Measurements from ENCODE around the gene SEMA4F.
"Not testable (repeated sequence)": the region's sequence is repeated elsewhere in the genome, so short reads cannot be mapped to it uniquely, and the experiment has no call there.

Gene SEMA4F

DNA sequence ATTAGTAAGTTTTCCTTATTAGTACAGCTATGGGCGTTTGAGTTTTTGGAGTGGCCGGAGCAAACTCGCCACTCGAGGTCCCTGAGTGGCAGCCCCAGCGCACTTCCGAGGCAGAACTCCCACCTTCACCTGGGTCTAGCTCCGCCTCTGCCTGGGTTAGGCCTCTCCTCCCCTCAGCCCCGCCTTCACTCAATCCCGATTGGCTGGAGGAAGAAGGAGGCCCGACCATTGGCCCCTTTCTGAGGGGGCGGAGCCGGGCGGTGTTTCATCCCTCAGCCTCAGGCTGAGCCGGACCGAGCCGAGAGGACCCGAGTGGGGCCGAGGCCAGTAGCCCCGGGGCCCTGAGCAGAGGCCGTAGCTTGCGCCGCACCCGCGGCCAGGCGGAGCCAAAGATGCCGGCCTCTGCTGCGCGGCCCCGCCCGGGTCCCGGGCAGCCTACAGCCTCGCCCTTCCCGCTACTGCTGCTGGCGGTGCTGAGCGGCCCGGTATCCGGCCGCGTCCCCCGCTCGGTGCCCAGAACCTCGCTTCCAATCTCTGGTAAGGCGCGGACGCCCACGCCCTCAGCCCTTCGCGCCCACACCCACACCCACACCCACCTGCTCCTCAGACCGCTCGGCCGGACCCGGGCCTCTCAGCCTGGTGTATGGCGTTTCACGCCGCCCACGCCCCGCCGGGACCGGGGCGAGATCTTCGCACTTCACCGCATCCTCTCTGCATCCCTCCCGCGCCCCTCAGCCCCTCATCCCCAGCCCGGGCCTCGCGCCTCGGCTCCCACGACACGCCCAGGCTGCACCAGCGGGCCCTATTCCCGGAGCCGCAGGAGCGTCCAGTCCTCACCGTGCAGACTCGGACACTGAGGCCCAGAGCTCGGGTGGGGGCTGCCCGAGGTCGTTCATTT lies at the start of gene SEMA4F:
SEMA4F (plus strand) TSS at position 263 of the 898 bp plus-strand sequence; CDS start at position 393, 130 bp downstream.
- TF ChIP-seq POLR2A (IDR thresholded peaks at IDR 0.05; ENCODE audit: low read length): no peak
- TF ChIP-seq GATA1 (IDR thresholded peaks at IDR 0.05; ENCODE audit: low read depth, low read length): no peak
- DNase-seq: peak; percentile 83 to 85

GRCh38 chr2:74606927-74607326 lies 47.1 kb upstream of the SEMA4F start:
- DNase-seq: no peak
- no peak for TF ChIP-seq GATA1 (IDR thresholded peaks at IDR 0.05; ENCODE audit: low read depth, low read length)
- no peak for TF ChIP-seq POLR2A (IDR thresholded peaks at IDR 0.05; ENCODE audit: low read length)

DNA sequence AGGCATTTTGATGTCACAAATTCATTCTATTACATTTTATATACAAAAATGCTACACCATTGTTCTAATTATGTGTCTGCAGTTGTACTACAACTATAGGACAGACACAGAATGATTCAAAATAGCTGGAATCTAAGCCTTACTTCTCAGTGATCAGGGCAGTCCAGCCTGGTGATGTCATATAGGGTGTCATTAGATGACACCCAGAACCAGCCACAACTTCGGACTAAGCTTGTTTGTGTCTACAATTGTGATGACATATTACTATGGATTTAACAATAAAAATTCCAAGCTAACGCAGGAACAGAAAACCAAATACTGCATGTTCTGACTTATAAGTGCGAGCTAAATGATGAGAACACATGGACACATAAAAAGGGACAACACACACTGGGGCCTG lies 36.9 kb upstream of the SEMA4F start:
- TF ChIP-seq POLR2A (IDR thresholded peaks at IDR 0.05; ENCODE audit: low read length) (no peak), GATA1 (IDR thresholded peaks at IDR 0.05; ENCODE audit: low read depth, low read length) (no peak)
- DNase-seq: no peak

DNA sequence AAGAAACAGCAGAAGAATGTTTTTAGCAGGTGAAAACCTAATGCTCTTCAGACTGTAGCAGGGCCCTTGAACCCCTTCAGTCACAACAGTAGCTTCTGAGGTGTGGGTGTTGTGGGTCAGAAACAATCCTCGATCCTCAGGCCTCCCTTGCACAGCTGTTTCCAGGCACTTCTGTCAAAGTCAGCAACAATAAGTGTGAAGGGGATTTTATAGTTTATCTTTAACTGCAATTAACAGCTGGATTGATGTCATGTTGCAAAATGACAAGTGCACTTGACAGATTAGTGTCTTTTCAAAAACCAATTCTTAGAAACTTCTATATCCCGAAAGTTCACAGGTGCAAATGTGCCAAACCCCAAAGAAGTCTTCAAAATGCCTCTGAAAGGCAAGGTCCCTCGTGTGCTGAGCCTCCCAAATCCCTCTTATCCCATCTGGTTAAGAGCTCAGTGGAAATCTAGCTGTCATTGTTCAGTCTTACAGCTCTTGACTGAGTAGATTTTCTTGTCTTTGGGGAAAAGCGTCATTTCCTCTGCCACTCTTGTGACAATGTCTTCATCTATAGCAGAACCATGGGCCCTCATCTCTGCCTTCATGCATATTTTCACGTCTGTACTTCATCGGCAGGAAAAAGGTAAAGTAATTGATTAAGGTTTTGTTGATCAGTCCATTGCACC lies 35.5 kb upstream of the SEMA4F start:
- DNase-seq: no peak
- TF ChIP-seq POLR2A (IDR thresholded peaks at IDR 0.05; ENCODE audit: low read length): no peak
- TF ChIP-seq GATA1 (IDR thresholded peaks at IDR 0.05; ENCODE audit: low read depth, low read length): no peak

DNA sequence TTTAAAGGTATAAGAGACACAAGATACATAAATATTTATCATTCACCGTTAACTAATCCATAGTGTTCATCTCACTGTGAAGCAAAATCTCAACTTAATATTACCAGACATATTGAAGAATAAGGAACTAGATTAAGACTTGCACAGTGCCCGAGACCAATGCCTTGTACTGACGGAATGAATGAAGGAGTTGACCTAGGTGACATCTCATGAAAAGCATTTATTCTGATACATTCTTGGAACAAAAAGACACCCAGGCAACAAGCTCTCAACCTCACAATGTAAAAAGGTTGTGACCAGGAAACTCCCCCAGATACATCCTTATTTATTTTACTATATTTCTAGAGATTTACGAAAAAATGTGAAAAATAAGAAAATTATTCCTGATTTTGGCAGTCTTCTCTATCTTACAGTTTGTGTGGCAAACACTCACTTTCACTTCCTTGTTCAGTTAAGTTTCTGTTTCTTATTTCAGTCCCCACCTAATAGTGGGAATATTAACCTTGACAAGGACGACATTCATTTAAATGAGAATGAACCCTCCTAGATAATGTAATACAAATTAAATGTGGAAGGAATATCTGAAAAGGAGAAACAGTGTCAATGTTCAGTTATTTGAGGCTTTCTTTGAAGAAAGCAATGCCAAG lies 34.3 kb upstream of the SEMA4F start:
- TF ChIP-seq GATA1 (IDR thresholded peaks at IDR 0.05; ENCODE audit: low read depth, low read length) (no peak), POLR2A (IDR thresholded peaks at IDR 0.05; ENCODE audit: low read length) (no peak)
- no peak for DNase-seq

DNA sequence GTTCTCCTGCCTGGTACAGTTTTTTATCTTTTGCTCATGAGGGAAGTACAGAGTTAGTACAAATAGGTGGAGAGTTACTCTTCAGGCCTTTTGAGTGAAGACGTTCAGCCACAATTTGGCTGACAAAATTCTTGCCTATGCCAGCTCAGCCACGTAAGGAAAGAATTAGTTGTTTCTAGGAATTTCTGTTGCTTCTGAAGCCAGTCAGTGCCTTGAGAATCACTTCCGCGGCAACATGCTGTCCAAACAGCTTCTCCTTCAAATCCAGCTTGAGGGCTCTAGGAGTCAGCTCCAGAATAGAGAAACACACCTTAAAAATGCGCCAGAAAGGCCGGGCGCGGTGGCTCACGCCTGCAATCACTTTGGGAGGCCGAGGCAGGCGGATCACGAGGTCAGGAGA lies 33.4 kb upstream of the SEMA4F start:
- DNase-seq: no peak
- no peak for TF ChIP-seq GATA1 (IDR thresholded peaks at IDR 0.05; ENCODE audit: low read depth, low read length)

GRCh38 chr2:74625658-74626425 lies 28.2 kb upstream of the SEMA4F start:
- TF ChIP-seq POLR2A (IDR thresholded peaks at IDR 0.05; ENCODE audit: low read length) (no peak), GATA1 (IDR thresholded peaks at IDR 0.05; ENCODE audit: low read depth, low read length) (no peak)
- peak; percentile 17 to 31 for DNase-seq

DNA sequence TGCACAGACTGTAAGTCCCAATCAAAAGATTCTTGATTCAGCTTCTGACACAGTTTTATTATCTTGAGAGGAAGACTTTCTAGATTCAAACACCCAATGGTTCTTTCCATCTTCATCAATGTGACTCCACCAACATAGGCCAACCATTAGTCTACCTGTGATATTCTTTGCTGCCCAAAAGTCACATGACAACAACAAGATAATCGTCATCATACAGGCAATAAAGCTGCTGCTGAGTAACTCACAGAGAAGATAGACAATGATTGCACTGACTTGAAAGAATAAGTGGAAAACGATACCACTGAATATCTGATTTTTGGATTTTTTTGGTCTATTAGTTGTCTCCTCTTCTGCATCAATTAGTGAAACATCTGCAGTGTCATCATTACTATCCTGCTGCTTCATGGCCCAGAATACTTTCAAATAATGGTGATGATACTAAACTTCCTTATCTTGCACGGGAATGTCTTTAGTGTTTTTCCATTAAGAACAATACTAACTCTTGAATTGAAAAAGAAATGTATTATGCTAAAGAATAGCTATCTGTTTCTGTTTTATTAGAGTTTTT lies 25.4 kb upstream of the SEMA4F start:
- TF ChIP-seq GATA1 (IDR thresholded peaks at IDR 0.05; ENCODE audit: low read depth, low read length) (no peak), POLR2A (IDR thresholded peaks at IDR 0.05; ENCODE audit: low read length) (no peak)
- no peak for DNase-seq

DNA sequence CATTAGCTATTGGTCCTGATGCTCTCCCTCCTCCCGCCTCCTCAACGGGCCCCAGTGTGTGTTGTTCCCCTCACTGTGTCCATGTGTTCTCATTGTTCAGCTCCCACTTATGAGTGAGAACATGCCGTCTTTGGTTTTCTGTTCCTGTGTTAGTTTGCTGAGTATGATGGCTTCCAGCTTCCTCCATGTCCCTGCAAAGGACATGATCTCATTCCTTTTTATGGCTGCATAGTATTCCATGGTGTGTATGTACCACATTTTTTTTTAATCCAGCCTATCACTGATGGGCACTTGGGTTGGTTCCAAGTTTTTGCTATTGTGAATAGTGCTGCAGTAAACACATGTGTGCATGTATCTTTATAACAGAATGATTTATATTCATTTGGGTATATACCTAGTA lies 23.6 kb upstream of the SEMA4F start:
- not testable (repeated sequence) for DNase-seq

DNA sequence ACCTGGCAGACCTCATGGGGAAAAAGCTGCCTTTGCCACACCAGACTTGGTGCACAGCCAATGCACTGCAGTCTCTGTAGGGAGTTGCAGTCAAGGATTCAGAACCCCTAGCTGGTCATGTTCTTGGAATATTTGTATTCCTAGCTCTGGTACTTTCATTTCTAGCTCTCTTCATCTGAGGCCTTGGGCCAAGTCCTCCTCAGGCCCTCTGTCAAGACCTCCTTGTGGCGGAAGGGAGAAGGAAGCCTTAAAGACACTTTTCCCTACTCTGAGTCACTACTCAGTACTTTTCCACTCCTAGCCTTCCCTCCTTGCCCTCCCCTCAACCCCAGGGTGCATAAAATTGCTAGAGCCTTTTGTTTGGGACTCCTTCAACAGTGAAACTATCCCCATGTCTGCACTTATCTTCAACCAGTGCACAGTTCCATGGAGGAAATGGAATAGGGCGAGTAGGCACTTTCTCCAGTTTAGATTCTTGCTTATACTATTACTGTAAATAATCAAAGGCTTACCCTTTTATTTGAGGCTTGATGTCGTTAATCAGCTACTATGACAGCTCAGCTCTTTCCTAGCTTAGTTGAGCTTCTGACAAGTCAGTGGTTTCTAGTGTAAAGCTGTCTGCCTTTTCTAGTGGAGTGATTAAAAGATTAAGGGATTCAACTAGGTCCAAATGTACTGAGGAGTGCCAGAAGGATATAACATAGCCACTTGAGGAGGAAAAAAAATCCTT lies 21.7 kb upstream of the SEMA4F start:
- TF ChIP-seq GATA1 (IDR thresholded peaks at IDR 0.05; ENCODE audit: low read depth, low read length): no peak
- TF ChIP-seq POLR2A (IDR thresholded peaks at IDR 0.05; ENCODE audit: low read length): no peak
- DNase-seq: no peak

- no peak for DNase-seq
- no peak for TF ChIP-seq GATA1 (IDR thresholded peaks at IDR 0.05; ENCODE audit: low read depth, low read length)
These were observed 21.1 kb upstream of the SEMA4F start for GRCh38 chr2:74632939-74633312.

DNA sequence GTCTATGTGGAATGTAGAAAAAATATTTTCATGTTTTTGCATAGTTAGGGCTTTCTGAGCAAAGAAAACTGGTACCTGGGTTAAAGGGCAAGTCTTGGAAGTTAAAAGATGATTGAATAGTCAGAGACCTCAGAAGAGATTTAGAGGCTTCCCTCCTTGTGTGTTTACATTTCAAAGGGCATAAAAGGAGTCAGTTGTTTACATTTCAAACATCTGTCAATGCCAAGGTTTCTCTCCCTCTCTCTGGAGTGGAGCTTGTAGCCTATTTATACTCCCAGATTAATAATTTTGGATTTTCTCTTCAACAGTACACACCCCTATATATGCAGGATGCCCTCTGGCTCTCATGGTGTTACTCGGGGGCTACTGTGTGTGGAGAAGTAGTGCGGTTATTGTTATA lies 14.5 kb upstream of the SEMA4F start:
- no peak for TF ChIP-seq GATA1 (IDR thresholded peaks at IDR 0.05; ENCODE audit: low read depth, low read length)
- TF ChIP-seq POLR2A (IDR thresholded peaks at IDR 0.05; ENCODE audit: low read length): no peak
- DNase-seq: no peak

- TF ChIP-seq GATA1 (IDR thresholded peaks at IDR 0.05; ENCODE audit: low read depth, low read length) (no peak), POLR2A (IDR thresholded peaks at IDR 0.05; ENCODE audit: low read length) (no peak)
- DNase-seq: no peak
These were observed 8.7 kb upstream of the SEMA4F start for GRCh38 chr2:74645344-74645743.
